Endothelial cell (in vitro differentiated cells): ENCODE results near the gene MB. TPM values are rescaled to one million over a fixed set of nuclear protein-coding genes. Genes with fewer than 3 reads are reported as not detected.
"Not testable (repeated sequence)": the region's sequence is repeated elsewhere in the genome, so short reads cannot be mapped to it uniquely, and the experiment has no call there.

Experiments
- DNase-seq: peaks from one replicate; pipeline ENCODE4 v3.0.0; 2021; ENCODE audit warnings: low spot score
- H3K27ac Mint-ChIP-seq: one replicate; pipeline ENCODE4 v1.8.0; 2021; ENCODE audit warnings: mixed read lengths, inconsistent platforms; ENCODE audit not compliant: unreplicated experiment
- H3K27me3 Mint-ChIP-seq: one replicate; pipeline ENCODE4 v1.8.0; 2021; ENCODE audit warnings: mild to moderate bottlenecking, moderate library complexity, mixed read lengths, inconsistent platforms; ENCODE audit not compliant: unreplicated experiment
- H3K36me3 Mint-ChIP-seq: one replicate; pipeline ENCODE4 v1.8.0; 2021; ENCODE audit warnings: mild to moderate bottlenecking, low read depth, mixed read lengths, inconsistent platforms; ENCODE audit not compliant: unreplicated experiment
- H3K4me1 Mint-ChIP-seq: one replicate; pipeline ENCODE4 v1.8.0; 2021; ENCODE audit warnings: mild to moderate bottlenecking, mixed read lengths, inconsistent platforms; ENCODE audit not compliant: unreplicated experiment
- H3K4me3 Mint-ChIP-seq: one replicate; pipeline ENCODE4 v1.8.0; 2021; ENCODE audit warnings: mild to moderate bottlenecking, mixed read lengths, inconsistent platforms; ENCODE audit not compliant: unreplicated experiment
- H3K9me3 Mint-ChIP-seq: one replicate; pipeline ENCODE4 v1.8.0; 2021; ENCODE audit warnings: mixed read lengths, inconsistent platforms; ENCODE audit not compliant: unreplicated experiment
- total RNA-seq: library from RNA; stranded (reverse); fragmentation: NEBNext Ultra II Directional; extraction: Animal tissue kit (Norgen Biotek cat#: 25700); gene quantifications from one replicate; pipeline ENCODE4 v1.2.1, GENCODE V29; 2021; ENCODE audit not compliant: unreplicated experiment
- TF ChIP-seq, protein P1 (sequence below): fragments of 200-600 bp; sonication (generic); IDR thresholded peaks from one replicate; pipeline ENCODE4 v1.5.0; 2021; ENCODE audit warnings: antibody characterized with exemption; ENCODE audit not compliant: unreplicated experiment

The MB gene
- total RNA-seq, 1 donor from 2014 or later, result not detected

DNA sequence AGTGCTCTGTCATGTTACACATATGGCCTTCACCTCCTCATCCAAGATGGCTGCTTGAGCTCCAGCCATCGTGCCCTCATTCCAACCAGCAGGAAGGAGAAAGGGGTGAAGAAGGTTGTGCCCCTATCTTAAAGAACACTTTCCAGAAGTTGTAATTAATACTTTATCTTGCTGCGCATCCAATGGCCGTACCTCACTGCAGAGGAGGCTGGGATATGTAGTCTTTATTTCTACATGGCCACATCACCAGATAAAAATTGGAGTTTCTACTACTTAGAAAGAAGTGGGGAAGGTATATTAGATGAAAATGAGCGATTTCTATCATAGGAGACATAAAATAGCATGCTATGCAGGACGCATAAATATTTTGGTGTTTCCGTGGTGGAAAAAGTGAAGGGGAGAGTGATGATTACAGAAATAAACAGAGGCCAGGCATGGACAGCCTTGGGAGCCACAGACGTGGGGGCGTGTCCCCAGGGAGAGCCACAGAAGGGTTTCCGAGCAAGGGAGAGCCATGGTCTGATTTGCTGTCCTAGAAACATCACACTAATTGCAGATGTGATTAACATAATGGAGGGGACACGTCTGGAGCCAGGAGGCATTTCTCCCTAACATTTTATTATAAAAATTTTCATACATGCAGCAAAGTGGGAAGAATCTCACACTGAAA is 8.8 kb upstream of the MB start:
- Mint-ChIP-seq H3K4me1 (peaks cover 3% of the 10 kb centered on the region), H3K27me3 (peaks cover 7% of the 10 kb centered on the region), H3K9me3 (no peaks in the 10 kb centered on the region), H3K4me3 (no peak overlapping the region), H3K27ac (no peak overlapping the region), H3K36me3 (no peaks in the 10 kb centered on the region)
- no peak for DNase-seq
- TF ChIP-seq, protein P1, sequence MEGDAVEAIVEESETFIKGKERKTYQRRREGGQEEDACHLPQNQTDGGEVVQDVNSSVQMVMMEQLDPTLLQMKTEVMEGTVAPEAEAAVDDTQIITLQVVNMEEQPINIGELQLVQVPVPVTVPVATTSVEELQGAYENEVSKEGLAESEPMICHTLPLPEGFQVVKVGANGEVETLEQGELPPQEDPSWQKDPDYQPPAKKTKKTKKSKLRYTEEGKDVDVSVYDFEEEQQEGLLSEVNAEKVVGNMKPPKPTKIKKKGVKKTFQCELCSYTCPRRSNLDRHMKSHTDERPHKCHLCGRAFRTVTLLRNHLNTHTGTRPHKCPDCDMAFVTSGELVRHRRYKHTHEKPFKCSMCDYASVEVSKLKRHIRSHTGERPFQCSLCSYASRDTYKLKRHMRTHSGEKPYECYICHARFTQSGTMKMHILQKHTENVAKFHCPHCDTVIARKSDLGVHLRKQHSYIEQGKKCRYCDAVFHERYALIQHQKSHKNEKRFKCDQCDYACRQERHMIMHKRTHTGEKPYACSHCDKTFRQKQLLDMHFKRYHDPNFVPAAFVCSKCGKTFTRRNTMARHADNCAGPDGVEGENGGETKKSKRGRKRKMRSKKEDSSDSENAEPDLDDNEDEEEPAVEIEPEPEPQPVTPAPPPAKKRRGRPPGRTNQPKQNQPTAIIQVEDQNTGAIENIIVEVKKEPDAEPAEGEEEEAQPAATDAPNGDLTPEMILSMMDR, result no peak

DNA sequence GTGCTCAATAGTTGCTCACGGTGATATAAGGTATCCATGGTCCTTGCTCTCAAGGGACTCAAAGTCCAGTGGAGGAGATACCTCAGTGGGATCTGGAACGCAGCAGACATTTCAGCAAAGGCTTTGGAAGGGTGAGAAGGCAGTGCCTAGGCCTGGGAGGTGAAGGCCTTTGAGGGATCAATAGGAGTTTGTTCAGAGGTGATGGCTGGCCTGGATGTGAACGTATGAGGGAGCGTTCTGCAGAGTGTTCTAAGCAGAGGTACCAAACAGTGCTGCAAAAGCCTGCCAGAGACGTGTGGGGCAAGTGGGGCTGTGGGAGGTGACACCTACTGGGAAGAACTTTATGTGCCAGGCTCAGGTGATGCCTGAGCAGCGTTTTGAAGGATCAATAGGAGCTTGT is 7.4 kb upstream of the MB start:
- TF ChIP-seq, protein P1, result no peak
- no peak overlapping the region for H3K4me3 Mint-ChIP-seq
- H3K27me3 Mint-ChIP-seq, result peaks cover 4% of the 10 kb centered on the region
- no peaks in the 10 kb centered on the region for H3K9me3 Mint-ChIP-seq
- H3K4me1 Mint-ChIP-seq, result no peaks in the 10 kb centered on the region
- H3K36me3 Mint-ChIP-seq, result no peaks in the 10 kb centered on the region
- no peak for DNase-seq
- H3K27ac Mint-ChIP-seq, result no peak overlapping the region

DNA sequence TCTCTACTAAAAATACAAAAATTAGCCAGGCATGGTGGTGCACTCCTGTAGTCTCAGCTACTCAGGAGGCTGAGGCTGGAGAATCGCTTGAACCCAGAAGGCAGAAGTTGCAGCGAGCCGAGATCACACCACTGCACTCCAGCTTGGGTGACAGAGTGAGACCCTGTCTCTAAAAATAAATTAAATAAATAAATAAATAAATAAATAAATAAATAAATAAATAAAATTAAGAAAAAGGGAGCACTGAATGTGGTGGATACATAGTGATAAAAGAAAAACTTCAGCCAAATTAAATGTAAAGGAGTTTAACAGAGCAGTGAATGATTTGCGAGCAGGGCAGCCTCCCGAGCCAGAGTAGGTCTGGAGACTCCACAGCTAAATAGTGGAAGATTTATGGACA is 6.8 kb upstream of the MB start:
- not testable (repeated sequence) for DNase-seq, H3K4me1 Mint-ChIP-seq, H3K9me3 Mint-ChIP-seq, H3K27me3 Mint-ChIP-seq, H3K27ac Mint-ChIP-seq, H3K36me3 Mint-ChIP-seq, H3K4me3 Mint-ChIP-seq

DNA sequence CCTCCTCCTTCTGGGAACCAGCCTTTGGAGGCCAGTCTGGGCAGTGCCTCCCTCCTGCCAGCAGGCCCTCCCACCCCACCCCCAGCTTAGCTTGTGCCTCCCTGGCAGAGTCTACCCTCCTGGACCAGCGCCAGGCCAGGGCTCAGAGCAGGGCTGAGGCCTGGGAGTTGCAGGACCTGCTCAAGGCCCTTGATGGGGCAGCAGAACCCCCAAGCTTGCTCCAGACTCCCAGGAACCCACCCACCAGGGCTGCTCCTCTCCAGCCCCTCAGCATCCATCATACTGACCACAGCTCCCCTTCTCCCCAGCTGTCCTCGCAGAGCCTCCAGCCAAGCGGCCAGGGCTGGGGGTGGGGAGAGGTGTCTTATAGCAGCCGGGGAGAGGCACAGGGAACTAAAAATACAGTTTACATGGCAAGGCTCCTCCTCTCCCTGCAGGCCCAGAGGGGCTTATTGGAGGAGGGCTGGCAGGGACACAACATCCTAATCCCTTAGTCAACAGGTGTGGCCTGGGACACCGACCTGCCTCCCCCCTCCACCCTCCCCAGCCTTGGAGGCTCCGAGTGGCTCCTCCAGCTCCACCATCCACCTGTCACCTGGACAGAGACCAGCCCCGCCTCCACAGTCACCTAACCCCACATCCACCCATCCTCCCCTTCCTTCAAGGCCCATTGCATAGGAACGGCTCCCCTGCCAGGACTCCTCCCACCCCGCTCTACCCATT is 5.2 kb upstream of the MB start:
- Mint-ChIP-seq H3K36me3 (no peaks in the 10 kb centered on the region), H3K9me3 (no peaks in the 10 kb centered on the region), H3K4me3 (no peak overlapping the region), H3K4me1 (no peaks in the 10 kb centered on the region), H3K27ac (no peak overlapping the region), H3K27me3 (peaks cover 3% of the 10 kb centered on the region)
- TF ChIP-seq, protein P1, result no peak
- no peak for DNase-seq

DNA sequence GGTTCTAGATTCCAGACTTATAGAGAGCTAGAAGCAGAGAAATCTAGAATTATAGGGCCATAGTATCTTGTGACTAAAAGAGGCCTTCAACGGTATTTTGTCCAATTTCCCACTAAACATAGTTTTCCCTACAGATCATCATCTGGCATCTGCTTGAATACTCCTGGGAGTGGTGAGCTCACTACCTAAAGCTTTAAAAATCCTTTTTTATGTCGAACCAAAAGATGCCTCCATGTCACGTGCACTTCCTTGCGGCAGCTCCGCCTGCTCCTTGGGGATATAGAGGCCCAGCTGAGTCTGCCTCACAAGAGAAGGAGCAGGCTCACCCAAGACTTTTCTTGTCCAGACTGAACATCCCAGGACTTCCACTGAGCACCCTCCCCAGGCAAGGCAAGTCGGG is 4.3 kb upstream of the MB start:
- no peaks in the 10 kb centered on the region for H3K9me3 Mint-ChIP-seq
- H3K4me1 Mint-ChIP-seq, result no peaks in the 10 kb centered on the region
- H3K4me3 Mint-ChIP-seq, result no peak overlapping the region
- TF ChIP-seq, protein P1, result no peak
- peaks cover 3% of the 10 kb centered on the region for H3K27me3 Mint-ChIP-seq
- DNase-seq, result no peak
- H3K36me3 Mint-ChIP-seq, result no peaks in the 10 kb centered on the region
- no peak overlapping the region for H3K27ac Mint-ChIP-seq
